Adipocyte (in vitro differentiated cells): ENCODE measurements around the gene ZFHX3.

Experiments
- DNase-seq: peaks from one replicate; pipeline ENCODE4 v3.0.0-alpha.2; 2015; ENCODE audit warnings: low read depth
- H3K27me3 ChIP-seq: replicated peaks from 2 replicates; pipeline ENCODE4 v1.7.0; 2013; ENCODE audit warnings: mild to moderate bottlenecking, low read length, moderate library complexity; ENCODE audit not compliant: control insufficient read depth, insufficient read depth
- H3K36me3 ChIP-seq: 2 replicates; pipeline ENCODE4 v1.7.0; 2013; ENCODE audit warnings: low read length, mild to moderate bottlenecking, moderate library complexity; ENCODE audit not compliant: control insufficient read depth, insufficient read depth, severe bottlenecking
- H3K4me1 ChIP-seq: 2 replicates; pipeline ENCODE4 v1.7.0; 2013; ENCODE audit warnings: mild to moderate bottlenecking, low read length, moderate library complexity; ENCODE audit not compliant: control insufficient read depth, insufficient read depth
- H3K4me3 ChIP-seq: 2 replicates; pipeline ENCODE4 v1.7.0; 2013; ENCODE audit warnings: mild to moderate bottlenecking, low read length, moderate library complexity
- H3K9ac ChIP-seq: 2 replicates; pipeline ENCODE4 v1.7.0; 2013; ENCODE audit warnings: mild to moderate bottlenecking, low read length, moderate library complexity
- H3K9me3 ChIP-seq: 2 replicates; pipeline ENCODE4 v1.7.0; 2013; ENCODE audit warnings: mild to moderate bottlenecking, low read length, moderate library complexity; ENCODE audit not compliant: control insufficient read depth

Gene ZFHX3

DNA sequence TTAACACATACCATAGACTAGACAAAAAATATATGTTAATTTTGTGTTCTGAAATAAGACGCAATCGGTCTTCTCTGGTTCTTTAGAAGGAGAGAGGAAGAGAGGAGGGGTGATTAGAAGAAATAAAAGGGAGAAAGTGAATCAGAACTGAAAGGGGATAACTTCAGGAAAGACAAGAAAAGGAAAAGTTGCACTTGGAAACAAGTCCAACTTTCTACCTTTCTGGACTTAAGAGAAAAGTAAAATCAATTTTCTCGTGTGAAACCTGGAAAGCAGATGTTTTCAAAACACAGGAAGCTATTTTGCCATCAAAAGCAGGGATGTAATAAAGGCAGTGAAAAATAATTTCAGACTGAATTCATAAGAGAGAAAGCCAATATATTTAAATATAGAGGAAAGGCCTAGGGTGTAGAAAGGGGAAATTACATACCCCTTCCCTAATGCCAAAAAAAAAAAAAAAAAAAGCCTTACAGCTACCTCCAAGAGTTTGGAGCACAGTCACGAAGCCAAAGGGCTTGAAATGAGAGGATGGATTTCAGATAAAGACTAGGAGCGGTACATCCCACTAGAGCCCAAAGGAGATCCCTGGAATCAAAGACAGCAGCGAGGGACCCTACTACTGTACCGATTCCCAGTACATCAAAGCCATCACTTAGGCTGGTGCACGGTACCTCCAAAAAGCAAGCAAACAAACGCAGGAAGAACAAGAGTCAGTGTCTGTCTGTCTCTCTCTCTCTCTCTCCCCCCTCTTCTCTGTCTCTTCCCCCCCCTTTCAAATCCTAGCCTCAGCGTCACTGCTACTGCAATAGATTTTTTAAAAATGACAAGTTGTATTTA, 12.1 kb upstream of the ZFHX3 start:
- no peaks in the 10 kb centered on the region for H3K27me3 ChIP-seq
- no peaks in the 10 kb centered on the region for H3K9me3 ChIP-seq
- H3K9ac ChIP-seq = peak overlapping the region; percentile 81
- peaks cover 35% of the 10 kb centered on the region for H3K4me1 ChIP-seq
- no peak for DNase-seq
- H3K4me3 ChIP-seq = peak overlapping the region; percentile 85
- H3K36me3 ChIP-seq = no peaks in the 10 kb centered on the region

DNA sequence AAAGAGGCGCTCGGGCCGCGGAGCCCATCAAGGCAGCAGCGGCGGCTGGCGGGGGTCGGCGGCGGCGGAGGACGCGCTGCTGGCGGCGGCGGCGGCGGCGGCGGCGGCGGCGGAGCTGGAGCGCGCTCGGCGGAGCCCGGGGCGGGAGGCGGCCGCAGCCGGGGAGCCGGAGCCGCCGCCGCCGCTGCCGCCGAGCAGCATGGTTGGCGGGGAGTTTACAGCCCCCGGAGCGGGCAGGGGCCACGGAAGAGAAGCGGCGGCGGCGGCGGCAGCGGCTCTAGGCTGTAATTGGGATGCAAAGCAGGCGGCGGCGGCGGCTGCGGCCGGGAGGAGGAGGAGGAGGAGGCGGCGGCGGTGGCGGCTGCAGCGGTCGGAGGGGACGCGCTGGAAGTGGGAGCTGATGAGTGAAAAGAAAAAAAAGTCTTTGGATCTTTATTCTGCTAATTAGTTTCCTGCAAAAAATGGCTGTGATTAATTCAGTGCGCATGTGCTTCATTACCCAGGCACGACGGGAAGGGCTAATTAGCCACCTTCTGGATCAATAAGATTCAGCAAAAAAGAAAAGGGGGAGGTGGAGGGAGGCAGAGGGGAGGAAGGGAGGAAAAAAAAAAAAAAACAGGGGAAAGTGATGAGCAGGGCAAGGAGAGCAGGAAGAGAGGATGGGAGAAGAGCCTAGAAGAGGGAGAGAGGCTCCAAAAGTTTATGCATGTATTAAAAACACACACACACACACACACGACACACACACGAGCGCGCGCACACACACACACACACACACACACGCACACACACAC, 10.9 kb upstream of the ZFHX3 start:
- Histone ChIP-seq H3K4me3 (peak overlapping the region; percentile 85), H3K4me1 (peaks cover 42% of the 10 kb centered on the region), H3K9me3 (no peaks in the 10 kb centered on the region), H3K9ac (peak overlapping the region; percentile 81), H3K27me3 (no peaks in the 10 kb centered on the region), H3K36me3 (no peaks in the 10 kb centered on the region)
- DNase-seq = peak; percentile 77

DNA sequence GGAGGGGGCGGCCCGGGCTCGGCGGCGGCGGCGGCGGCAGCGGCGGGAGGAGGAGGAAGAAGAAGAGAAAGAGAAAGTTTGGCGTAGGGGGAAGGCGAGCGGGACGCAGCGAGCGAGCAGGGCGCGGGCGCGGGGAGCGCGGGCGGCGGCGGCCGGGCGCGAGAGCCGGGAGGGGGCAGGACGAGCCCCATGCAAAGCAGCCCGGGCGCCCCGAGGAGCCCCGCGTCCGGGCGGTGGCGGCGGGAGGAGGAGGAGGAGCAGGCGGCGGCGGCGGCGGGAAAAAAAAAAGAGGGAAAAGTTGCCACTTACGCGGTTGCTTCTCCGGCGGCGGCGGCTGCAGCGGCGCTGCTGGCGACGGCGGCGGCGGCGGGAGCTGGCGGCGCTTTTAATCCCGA, 10.3 kb upstream of the ZFHX3 start:
- H3K36me3 ChIP-seq = no peaks in the 10 kb centered on the region
- H3K4me1 ChIP-seq = peaks cover 45% of the 10 kb centered on the region
- H3K4me3 ChIP-seq = peak overlapping the region; percentile 63
- H3K9me3 ChIP-seq = no peaks in the 10 kb centered on the region
- H3K9ac ChIP-seq = peak overlapping the region; percentile 42
- DNase-seq = peak; percentile 78
- no peaks in the 10 kb centered on the region for H3K27me3 ChIP-seq

DNA sequence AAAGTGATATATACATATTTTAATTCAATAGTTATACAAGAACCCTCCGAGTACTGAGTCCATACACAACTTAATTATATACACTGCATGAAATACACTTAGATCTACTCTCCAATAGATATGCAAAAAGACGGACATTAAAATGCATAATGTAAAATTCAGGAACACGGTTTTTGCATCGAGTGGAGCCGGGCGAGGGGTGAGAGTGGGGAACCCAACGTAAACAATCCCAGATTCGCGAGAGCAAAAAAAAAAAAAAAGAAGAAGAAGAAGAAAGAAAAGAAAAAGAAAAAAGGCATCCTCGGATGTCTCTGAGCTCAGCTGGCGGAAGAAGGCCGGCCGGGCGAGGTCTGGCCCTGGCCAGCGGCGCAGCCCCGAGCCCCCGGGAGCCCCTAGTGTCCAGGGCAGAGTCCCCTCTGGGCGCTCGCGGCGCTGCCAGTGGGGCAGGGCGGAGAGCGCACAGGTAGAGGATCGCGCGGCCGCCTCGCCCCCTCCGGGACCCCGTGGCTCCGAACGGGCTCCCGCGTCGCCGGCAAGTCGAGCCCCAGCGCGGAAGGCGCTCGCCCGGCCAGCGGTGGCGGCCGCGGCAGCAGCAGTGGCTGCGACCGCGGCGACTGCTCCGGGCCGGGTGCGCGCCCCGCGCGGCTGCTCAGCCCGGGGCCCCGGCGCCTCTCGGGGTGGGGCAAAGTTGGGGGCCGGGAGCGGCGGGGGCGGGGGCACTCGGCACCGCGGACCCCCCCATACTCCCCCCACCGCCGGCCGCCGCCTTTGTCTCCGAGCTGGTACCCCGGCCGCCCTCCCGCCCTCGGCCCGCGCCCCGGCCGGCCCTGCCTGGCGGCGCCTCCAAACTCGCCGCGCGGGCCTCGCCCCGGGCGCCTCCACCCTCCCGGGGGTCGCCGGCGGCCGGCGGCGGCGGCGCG, 9.6 kb upstream of the ZFHX3 start:
- H3K36me3 ChIP-seq = no peaks in the 10 kb centered on the region
- H3K27me3 ChIP-seq = no peaks in the 10 kb centered on the region
- H3K9ac ChIP-seq = peak overlapping the region; percentile 85
- peak overlapping the region; percentile 83 for H3K4me3 ChIP-seq
- peaks cover 45% of the 10 kb centered on the region for H3K4me1 ChIP-seq
- peak; percentile 69 for DNase-seq
- no peaks in the 10 kb centered on the region for H3K9me3 ChIP-seq

DNA sequence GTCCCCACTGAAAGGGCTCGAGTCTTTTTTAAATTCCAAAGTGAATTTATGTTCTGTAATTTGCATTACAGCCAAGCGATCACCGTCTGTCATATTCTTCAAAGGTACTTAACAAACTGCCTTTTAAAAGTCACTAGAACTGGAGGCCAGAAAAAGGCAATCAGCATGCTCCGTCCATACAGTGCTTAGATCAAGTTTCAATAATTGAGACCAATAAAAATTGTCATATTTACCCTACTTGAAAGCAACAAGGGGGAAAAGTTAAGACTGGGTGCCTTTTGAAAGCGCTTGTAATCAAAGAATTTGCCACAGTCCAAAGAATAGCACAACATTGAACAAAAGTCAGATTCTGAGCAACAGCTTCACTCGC, 9.0 kb upstream of the ZFHX3 start:
- Histone ChIP-seq H3K4me3 (peak overlapping the region; percentile 83), H3K4me1 (peaks cover 45% of the 10 kb centered on the region), H3K9ac (peak overlapping the region; percentile 85), H3K36me3 (no peaks in the 10 kb centered on the region), H3K27me3 (no peaks in the 10 kb centered on the region), H3K9me3 (no peaks in the 10 kb centered on the region)
- no peak for DNase-seq

DNA sequence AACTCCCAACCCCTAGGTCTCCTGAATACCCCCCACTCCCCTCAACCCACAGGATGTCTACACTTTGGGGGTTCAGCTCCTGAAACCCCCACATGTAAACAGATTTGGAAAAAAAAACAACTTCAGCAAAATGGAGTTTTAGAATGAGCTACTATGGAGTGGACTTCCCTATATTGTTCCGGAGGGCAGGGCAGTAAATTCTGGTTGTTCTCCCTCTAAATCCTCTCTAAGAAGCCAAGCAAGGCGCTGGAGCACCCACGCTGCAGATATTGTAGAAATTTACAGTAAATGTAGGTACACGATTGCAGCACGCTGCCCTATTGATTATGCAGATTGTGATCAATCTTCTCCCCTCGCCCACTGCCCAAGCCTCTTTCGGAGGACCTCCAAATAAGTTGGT, 8.5 kb upstream of the ZFHX3 start:
- no peaks in the 10 kb centered on the region for H3K36me3 ChIP-seq
- H3K27me3 ChIP-seq = no peaks in the 10 kb centered on the region
- H3K9me3 ChIP-seq = no peaks in the 10 kb centered on the region
- peak overlapping the region; percentile 83 for H3K4me3 ChIP-seq
- peaks cover 45% of the 10 kb centered on the region for H3K4me1 ChIP-seq
- no peak for DNase-seq
- peak overlapping the region; percentile 85 for H3K9ac ChIP-seq

DNA sequence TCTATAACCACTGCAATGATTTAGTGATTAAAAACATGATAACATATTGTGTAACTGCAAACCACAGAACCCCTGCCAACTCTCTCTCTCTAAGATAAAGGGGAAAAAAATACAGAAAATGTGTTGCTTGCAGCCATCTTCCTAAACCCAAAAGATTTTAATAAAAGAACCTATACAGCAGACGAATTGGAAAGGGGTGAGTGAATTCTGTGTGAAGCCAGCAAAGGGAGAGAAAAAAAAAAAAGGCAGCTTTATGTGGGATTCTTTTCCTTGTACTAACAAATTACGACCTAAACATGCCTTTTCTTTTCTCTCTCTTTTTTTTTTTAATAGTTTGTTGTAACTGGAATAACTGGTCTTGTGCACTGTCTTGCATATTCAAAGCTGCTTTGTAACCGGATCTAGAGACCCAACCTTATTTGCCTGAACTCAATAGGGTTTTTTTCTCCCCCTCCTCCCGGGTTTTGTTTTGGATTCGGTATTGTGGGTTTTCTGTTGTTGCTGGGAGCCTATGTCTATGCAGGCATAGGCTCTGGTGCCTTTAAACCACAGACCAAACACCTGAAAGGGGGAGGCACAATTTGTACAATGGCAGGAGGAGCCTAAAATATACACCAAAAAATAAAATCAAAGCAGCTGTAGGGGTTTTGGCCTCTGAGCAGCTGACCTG, 7.0 kb upstream of the ZFHX3 start:
- Histone ChIP-seq H3K4me1 (peaks cover 43% of the 10 kb centered on the region), H3K9me3 (no peaks in the 10 kb centered on the region), H3K9ac (peak overlapping the region; percentile 64), H3K27me3 (no peaks in the 10 kb centered on the region), H3K4me3 (peak overlapping the region; percentile 83), H3K36me3 (no peaks in the 10 kb centered on the region)
- DNase-seq = peak; percentile 71

DNA sequence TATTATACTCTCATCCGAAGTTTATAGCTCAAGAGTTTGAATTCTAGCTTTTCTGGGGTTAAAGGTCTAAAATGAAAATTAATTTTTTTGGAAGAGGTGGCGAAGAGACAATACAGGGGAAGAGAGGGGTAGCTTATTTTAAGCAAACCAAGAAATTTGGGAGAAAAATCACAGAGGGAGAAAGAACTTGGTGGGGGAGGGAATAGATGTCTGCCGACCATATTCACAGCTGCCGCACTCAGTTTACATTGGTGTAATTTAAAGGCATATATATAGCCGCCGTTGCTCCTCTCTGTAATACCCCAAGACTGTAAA, 6.5 kb upstream of the ZFHX3 start:
- peak overlapping the region; percentile 83 for H3K4me3 ChIP-seq
- no peaks in the 10 kb centered on the region for H3K36me3 ChIP-seq
- no peak for DNase-seq
- no peaks in the 10 kb centered on the region for H3K27me3 ChIP-seq
- peaks cover 39% of the 10 kb centered on the region for H3K4me1 ChIP-seq
- peak overlapping the region; percentile 64 for H3K9ac ChIP-seq
- no peaks in the 10 kb centered on the region for H3K9me3 ChIP-seq

DNA sequence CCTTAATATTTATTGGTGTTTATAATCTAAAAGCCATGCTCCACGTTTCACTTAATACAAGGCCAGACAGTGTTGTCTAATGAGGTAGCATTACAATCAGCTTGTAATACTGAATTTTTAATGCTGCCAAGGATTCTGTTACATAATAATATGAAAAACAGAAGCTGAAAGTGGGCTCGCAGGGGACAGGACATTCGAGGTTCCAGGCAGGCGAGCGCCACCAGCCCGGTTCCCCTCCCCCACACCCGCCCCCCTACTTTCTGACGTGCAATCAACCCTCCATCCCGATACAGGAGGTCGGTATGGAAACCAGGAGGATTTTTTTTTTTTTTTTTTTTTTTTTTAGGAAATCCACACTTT, 6.2 kb upstream of the ZFHX3 start:
- Histone ChIP-seq H3K4me1 (peaks cover 38% of the 10 kb centered on the region), H3K4me3 (peak overlapping the region; percentile 83), H3K36me3 (no peaks in the 10 kb centered on the region), H3K9ac (no peak overlapping the region), H3K9me3 (no peaks in the 10 kb centered on the region), H3K27me3 (no peaks in the 10 kb centered on the region)
- DNase-seq = no peak

DNA sequence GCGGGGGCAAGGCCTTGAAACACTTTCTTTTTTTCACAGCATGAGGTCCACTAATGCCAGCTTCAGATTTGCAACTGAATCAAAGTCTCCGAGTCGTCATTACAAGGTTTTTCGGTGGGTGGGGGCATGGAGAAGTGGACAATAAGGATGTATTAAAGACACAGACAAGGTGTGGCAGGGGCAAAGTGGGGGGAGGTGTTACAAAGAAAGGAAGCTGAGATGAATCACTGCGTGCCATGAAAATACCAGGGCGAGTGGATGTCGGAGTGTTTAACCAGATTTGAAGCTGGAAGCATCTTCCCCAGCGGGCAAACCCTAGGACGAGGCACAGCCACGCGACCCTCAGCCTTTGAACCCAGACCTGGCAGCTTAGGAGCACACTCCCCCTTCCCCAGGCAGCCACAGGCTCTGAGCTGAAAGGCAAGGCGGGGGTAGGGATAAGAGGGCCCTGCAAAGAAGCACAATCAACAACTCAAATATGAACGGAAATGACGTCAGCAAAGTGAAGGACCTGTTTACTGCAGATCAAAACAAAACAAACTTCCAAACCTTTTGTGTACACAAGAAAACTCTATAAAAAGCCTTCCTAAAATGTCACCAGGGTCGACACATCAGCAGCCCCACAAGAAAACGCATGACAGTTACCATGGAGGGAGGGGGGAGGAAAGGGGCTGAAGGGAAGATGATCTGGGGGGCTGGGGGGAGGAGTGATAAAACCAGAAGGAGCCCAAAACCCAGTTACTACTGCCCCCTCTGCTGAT, 5.6 kb upstream of the ZFHX3 start:
- Histone ChIP-seq H3K4me1 (peaks cover 44% of the 10 kb centered on the region), H3K9me3 (no peaks in the 10 kb centered on the region), H3K36me3 (no peaks in the 10 kb centered on the region), H3K4me3 (no peak overlapping the region), H3K27me3 (no peaks in the 10 kb centered on the region), H3K9ac (no peak overlapping the region)
- DNase-seq = no peak
